Measurements from ENCODE around the gene RNF183. TPM values are rescaled to one million over a fixed set of nuclear protein-coding genes. Genes with fewer than 3 reads are reported as not detected.

Gene RNF183
- polyA plus RNA-seq, 1 of the 3 experiments (the other 2 are of a cell fraction), result not detected

DNA sequence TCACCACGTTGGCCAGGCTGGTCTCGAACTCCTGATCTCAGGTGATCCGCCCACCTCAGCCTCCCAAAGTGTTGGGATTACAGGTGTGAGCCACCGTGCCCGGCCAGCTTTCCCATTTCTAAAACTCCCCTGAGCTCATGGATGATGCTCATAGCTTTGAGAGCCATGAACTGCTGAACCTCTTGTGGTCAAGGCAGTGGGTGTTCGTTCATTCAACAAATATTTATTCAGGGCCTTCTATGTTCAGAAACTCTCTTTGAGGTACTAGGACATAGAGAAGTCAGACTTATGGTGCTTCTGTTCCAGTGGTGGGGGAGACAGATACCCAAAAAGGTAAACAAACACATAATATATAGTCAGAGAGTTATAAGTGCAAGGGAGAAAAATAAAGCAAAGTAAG lies 48.8 kb upstream of the RNF183 start:
- H3K79me2 ChIP-seq (ENCODE audit: insufficient read depth), result no peaks in the 10 kb centered on the region
- no peak overlapping the region for H3K4me2 ChIP-seq
- H3K4me1 ChIP-seq (ENCODE audit: control insufficient read depth in 1 of 2, insufficient read depth in 2 of 2, low read depth in 1 of 2, low read length in 1 of 2), result peaks cover 0 to 9% of the 10 kb centered on the region in 2 experiments; a peak in 1 of 4 replicates
- H3K36me3 ChIP-seq (replicated peaks in 1 of 2; ENCODE audit: control insufficient read depth in 1 of 2, insufficient read depth in 2 of 2, low read length in 1 of 2), result no peaks in the 10 kb centered on the region
- H3K9me3 ChIP-seq, result no peaks in the 10 kb centered on the region
- no peaks in the 10 kb centered on the region for H3K9me2 ChIP-seq
- TF ChIP-seq GATA2 (CRISPR knock-in tag; IDR thresholded peaks at IDR 0.05) (no peak), YY1 (IDR thresholded peaks at IDR 0.05; ENCODE audit: low read depth) (no peak), JUND (IDR thresholded peaks at IDR 0.05) (no peak), FOXM1 (IDR thresholded peaks at IDR 0.05; ENCODE audit: low read depth) (no peak), POLR2AphosphoS5 (IDR thresholded peaks at IDR 0.05; ENCODE audit: low read depth, low read length) (no peak), ELF1 (IDR thresholded peaks at IDR 0.05) (no peak), EZH2phosphoT487 (IDR thresholded peaks at IDR 0.05; ENCODE audit: borderline replicate concordance, low read depth) (no peak), TCF12 (IDR thresholded peaks at IDR 0.05) (no peak), FOSL2 (IDR thresholded peaks at IDR 0.05; ENCODE audit: borderline replicate concordance, low read depth) (no peak), RFX5 (IDR thresholded peaks at IDR 0.05; ENCODE audit: low read length) (no peak)
- TF ChIP-seq, protein P1, sequence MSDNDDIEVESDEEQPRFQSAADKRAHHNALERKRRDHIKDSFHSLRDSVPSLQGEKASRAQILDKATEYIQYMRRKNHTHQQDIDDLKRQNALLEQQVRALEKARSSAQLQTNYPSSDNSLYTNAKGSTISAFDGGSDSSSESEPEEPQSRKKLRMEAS (IDR thresholded peaks at IDR 0.05; ENCODE audit: low read depth), result no peak
- TF ChIP-seq, protein P2, sequence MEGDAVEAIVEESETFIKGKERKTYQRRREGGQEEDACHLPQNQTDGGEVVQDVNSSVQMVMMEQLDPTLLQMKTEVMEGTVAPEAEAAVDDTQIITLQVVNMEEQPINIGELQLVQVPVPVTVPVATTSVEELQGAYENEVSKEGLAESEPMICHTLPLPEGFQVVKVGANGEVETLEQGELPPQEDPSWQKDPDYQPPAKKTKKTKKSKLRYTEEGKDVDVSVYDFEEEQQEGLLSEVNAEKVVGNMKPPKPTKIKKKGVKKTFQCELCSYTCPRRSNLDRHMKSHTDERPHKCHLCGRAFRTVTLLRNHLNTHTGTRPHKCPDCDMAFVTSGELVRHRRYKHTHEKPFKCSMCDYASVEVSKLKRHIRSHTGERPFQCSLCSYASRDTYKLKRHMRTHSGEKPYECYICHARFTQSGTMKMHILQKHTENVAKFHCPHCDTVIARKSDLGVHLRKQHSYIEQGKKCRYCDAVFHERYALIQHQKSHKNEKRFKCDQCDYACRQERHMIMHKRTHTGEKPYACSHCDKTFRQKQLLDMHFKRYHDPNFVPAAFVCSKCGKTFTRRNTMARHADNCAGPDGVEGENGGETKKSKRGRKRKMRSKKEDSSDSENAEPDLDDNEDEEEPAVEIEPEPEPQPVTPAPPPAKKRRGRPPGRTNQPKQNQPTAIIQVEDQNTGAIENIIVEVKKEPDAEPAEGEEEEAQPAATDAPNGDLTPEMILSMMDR (IDR thresholded peaks at IDR 0.05), result no peak
- TF ChIP-seq, protein P3, sequence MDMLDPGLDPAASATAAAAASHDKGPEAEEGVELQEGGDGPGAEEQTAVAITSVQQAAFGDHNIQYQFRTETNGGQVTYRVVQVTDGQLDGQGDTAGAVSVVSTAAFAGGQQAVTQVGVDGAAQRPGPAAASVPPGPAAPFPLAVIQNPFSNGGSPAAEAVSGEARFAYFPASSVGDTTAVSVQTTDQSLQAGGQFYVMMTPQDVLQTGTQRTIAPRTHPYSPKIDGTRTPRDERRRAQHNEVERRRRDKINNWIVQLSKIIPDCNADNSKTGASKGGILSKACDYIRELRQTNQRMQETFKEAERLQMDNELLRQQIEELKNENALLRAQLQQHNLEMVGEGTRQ (IDR thresholded peaks at IDR 0.05; ENCODE audit: borderline replicate concordance, low read depth, low read length), result no peak
- POLR2A ChIA-PET, result interaction anchor here (3.8 kb wide), 1 partner anchor 12 kb away, joined by 21 read pairs; the partner anchor contains the start of gene WDR31
- peaks cover 29% of the 10 kb centered on the region for H3K27me3 ChIP-seq (ENCODE audit: insufficient read depth)
- no peak overlapping the region for H3K4me3 ChIP-seq (ENCODE audit: low read depth in 2 of 2, low read length in 1 of 2)
- CTCF ChIA-PET, result interaction anchor here (1.6 kb wide), 1 partner anchor 25 kb away, joined by 3 read pairs; the partner anchor contains the start of gene HDHD3
- WGBS (ENCODE audit: low lambda C conversion rate), result 47% methylated on average over 6 of the region's 6 CpGs
- no peaks in the 10 kb centered on the region for H3F3A ChIP-seq (replicated peaks; ENCODE audit: insufficient read depth)
- no peak overlapping the region for H2AFZ ChIP-seq (ENCODE audit: low read depth)
- no peaks in the 10 kb centered on the region for H4K20me1 ChIP-seq (ENCODE audit: insufficient read depth)
- no peak for DNase-seq
- H3K9ac ChIP-seq, result no peak overlapping the region
- H3K27ac ChIP-seq (ENCODE audit: low read depth in 2 of 2, low read length in 1 of 2), result no peak overlapping the region

DNA sequence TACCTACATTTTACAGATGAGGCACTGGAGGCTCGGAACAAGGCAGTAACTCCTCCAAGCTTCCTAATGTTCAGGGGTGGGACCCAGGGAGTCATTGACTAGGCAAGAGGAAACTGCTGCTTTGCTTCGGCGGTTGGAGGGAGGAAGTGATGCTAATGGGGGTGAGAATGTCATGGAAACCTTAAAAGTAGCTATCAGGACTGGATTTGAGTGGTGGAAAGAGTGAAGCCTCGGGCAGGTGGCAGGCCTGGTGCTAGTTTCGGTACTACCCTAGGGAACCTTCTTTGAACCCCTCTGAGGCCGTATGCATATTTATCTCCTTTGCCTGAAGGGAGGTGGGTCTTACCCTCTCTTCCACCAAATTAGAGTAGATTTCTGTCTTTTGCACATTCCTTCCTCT lies 47.8 kb upstream of the RNF183 start:
- no peaks in the 10 kb centered on the region for H4K20me1 ChIP-seq (ENCODE audit: insufficient read depth)
- H3K9me2 ChIP-seq, result no peaks in the 10 kb centered on the region
- ChIA-PET CTCF (interaction anchor here (1.5 to 2.1 kb wide), 3 partner anchors 26 to 55 kb away, joined by 3 to 6 read pairs (median 3); partner anchors contain the start of genes ALAD and HDHD3), POLR2A (interaction anchor here (3.8 kb wide), 1 partner anchor 11 kb away, joined by 21 read pairs; the partner anchor contains the start of gene WDR31)
- H2AFZ ChIP-seq (ENCODE audit: low read depth), result no peak overlapping the region
- H3K4me3 ChIP-seq (ENCODE audit: low read depth in 2 of 2, low read length in 1 of 2), result no peak overlapping the region
- no peaks in the 10 kb centered on the region for H3K79me2 ChIP-seq (ENCODE audit: insufficient read depth)
- no peaks in the 10 kb centered on the region for H3F3A ChIP-seq (replicated peaks; ENCODE audit: insufficient read depth)
- H3K36me3 ChIP-seq (replicated peaks in 1 of 2; ENCODE audit: control insufficient read depth in 1 of 2, insufficient read depth in 2 of 2, low read length in 1 of 2), result no peaks in the 10 kb centered on the region
- no peak overlapping the region for H3K27ac ChIP-seq (ENCODE audit: low read depth in 2 of 2, low read length in 1 of 2)
- DNase-seq, result no peak
- H3K4me2 ChIP-seq, result no peak overlapping the region
- peaks cover 0 to 13% of the 10 kb centered on the region in 2 experiments; a peak in 1 of 4 replicates for H3K4me1 ChIP-seq (ENCODE audit: control insufficient read depth in 1 of 2, insufficient read depth in 2 of 2, low read depth in 1 of 2, low read length in 1 of 2)
- whole genome bisulfite sequencing (ENCODE audit: low lambda C conversion rate), result 88% methylated on average over 6 of the region's 6 CpGs
- no peak overlapping the region for H3K9ac ChIP-seq
- no peaks in the 10 kb centered on the region for H3K9me3 ChIP-seq
- peaks cover 29% of the 10 kb centered on the region for H3K27me3 ChIP-seq (ENCODE audit: insufficient read depth)
- TF ChIP-seq GABPA (IDR thresholded peaks at IDR 0.05; ENCODE audit: low read depth), result no peak
- TF ChIP-seq, protein P4, sequence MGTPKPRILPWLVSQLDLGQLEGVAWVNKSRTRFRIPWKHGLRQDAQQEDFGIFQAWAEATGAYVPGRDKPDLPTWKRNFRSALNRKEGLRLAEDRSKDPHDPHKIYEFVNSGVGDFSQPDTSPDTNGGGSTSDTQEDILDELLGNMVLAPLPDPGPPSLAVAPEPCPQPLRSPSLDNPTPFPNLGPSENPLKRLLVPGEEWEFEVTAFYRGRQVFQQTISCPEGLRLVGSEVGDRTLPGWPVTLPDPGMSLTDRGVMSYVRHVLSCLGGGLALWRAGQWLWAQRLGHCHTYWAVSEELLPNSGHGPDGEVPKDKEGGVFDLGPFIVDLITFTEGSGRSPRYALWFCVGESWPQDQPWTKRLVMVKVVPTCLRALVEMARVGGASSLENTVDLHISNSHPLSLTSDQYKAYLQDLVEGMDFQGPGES (IDR thresholded peaks at IDR 0.05; ENCODE audit: low read depth, low read length), result no peak
- TF ChIP-seq NFIC (IDR thresholded peaks at IDR 0.05; ENCODE audit: borderline replicate concordance), result no peak
- no peak for TF ChIP-seq YY1 (IDR thresholded peaks at IDR 0.05; ENCODE audit: low read depth)
- no peak for TF ChIP-seq TEAD4 (IDR thresholded peaks at IDR 0.05; ENCODE audit: borderline replicate concordance, insufficient read depth)
- no peak for TF ChIP-seq TCF12 (IDR thresholded peaks at IDR 0.05)
- no peak for TF ChIP-seq SMC3 (IDR thresholded peaks at IDR 0.05; ENCODE audit: low read depth, low read length)
- no peak for TF ChIP-seq EZH2phosphoT487 (IDR thresholded peaks at IDR 0.05; ENCODE audit: borderline replicate concordance, low read depth)
- no peak for TF ChIP-seq MXI1 (IDR thresholded peaks at IDR 0.05; ENCODE audit: low read depth, low read length)
- no peak for TF ChIP-seq FOXJ3 (CRISPR knock-in tag; IDR thresholded peaks at IDR 0.05)
- no peak for TF ChIP-seq RAD21 (IDR thresholded peaks at IDR 0.05; ENCODE audit: low read length)
- TF ChIP-seq, protein P5, sequence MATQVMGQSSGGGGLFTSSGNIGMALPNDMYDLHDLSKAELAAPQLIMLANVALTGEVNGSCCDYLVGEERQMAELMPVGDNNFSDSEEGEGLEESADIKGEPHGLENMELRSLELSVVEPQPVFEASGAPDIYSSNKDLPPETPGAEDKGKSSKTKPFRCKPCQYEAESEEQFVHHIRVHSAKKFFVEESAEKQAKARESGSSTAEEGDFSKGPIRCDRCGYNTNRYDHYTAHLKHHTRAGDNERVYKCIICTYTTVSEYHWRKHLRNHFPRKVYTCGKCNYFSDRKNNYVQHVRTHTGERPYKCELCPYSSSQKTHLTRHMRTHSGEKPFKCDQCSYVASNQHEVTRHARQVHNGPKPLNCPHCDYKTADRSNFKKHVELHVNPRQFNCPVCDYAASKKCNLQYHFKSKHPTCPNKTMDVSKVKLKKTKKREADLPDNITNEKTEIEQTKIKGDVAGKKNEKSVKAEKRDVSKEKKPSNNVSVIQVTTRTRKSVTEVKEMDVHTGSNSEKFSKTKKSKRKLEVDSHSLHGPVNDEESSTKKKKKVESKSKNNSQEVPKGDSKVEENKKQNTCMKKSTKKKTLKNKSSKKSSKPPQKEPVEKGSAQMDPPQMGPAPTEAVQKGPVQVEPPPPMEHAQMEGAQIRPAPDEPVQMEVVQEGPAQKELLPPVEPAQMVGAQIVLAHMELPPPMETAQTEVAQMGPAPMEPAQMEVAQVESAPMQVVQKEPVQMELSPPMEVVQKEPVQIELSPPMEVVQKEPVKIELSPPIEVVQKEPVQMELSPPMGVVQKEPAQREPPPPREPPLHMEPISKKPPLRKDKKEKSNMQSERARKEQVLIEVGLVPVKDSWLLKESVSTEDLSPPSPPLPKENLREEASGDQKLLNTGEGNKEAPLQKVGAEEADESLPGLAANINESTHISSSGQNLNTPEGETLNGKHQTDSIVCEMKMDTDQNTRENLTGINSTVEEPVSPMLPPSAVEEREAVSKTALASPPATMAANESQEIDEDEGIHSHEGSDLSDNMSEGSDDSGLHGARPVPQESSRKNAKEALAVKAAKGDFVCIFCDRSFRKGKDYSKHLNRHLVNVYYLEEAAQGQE (IDR thresholded peaks at IDR 0.05; ENCODE audit: low read depth, low read length), result no peak

Measured in SK-N-SH (cell line).